ENCODE measurements around the gene KCNC2.

KCNC2 gene

GRCh38 chr12:75062691-75063090 is 146.9 kb downstream of the KCNC2 start:
- no peak overlapping the region for H3K27ac ChIP-seq (ENCODE audit: low read depth, low read length)
- H3K9ac ChIP-seq (ENCODE audit: low read depth, low read length) = no peak overlapping the region
- no peaks in the 10 kb centered on the region for H3K27me3 ChIP-seq (ENCODE audit: control insufficient read depth, insufficient read depth, low read length)
- no peaks in the 10 kb centered on the region for H3K4me1 ChIP-seq (ENCODE audit: control insufficient read depth, insufficient read depth, low read length)
- H3K9me3 ChIP-seq (ENCODE audit: control insufficient read depth, insufficient read depth, low read length) = no peaks in the 10 kb centered on the region
- H3K4me3 ChIP-seq (ENCODE audit: low read depth, low read length) = no peak overlapping the region
- H3K36me3 ChIP-seq (ENCODE audit: control insufficient read depth, insufficient read depth, low read length) = no peaks in the 10 kb centered on the region

- H3K36me3 ChIP-seq (ENCODE audit: control insufficient read depth, insufficient read depth, low read length) = no peaks in the 10 kb centered on the region
- H3K9me3 ChIP-seq (ENCODE audit: control insufficient read depth, insufficient read depth, low read length) = no peaks in the 10 kb centered on the region
Observed at GRCh38 chr12:75058228-75058627, 151.4 kb downstream of the KCNC2 start.

GRCh38 chr12:75048767-75049166 is 160.9 kb downstream of the KCNC2 start:
- H3K27me3 ChIP-seq (ENCODE audit: control insufficient read depth, insufficient read depth, low read length) = no peaks in the 10 kb centered on the region
- no peak overlapping the region for H3K4me3 ChIP-seq (ENCODE audit: low read depth, low read length)
- H3K9me3 ChIP-seq (ENCODE audit: control insufficient read depth, insufficient read depth, low read length) = no peaks in the 10 kb centered on the region
- no peak overlapping the region for H3K27ac ChIP-seq (ENCODE audit: low read depth, low read length)
- H3K36me3 ChIP-seq (ENCODE audit: control insufficient read depth, insufficient read depth, low read length) = no peaks in the 10 kb centered on the region
- no peak overlapping the region for H3K9ac ChIP-seq (ENCODE audit: low read depth, low read length)
- H3K4me1 ChIP-seq (ENCODE audit: control insufficient read depth, insufficient read depth, low read length) = no peaks in the 10 kb centered on the region

More at GRCh38 chr12:75058228-75058627, 151.4 kb downstream of the KCNC2 start:
- H3K27ac ChIP-seq (ENCODE audit: low read depth, low read length) = no peak overlapping the region
- no peaks in the 10 kb centered on the region for H3K27me3 ChIP-seq (ENCODE audit: control insufficient read depth, insufficient read depth, low read length)
- no peaks in the 10 kb centered on the region for H3K4me1 ChIP-seq (ENCODE audit: control insufficient read depth, insufficient read depth, low read length)
- no peak overlapping the region for H3K4me3 ChIP-seq (ENCODE audit: low read depth, low read length)
- H3K9ac ChIP-seq (ENCODE audit: low read depth, low read length) = no peak overlapping the region

- Histone ChIP-seq H3K27ac (ENCODE audit: low read depth, low read length) (no peak overlapping the region), H3K4me3 (ENCODE audit: low read depth, low read length) (no peak overlapping the region), H3K9ac (ENCODE audit: low read depth, low read length) (no peak overlapping the region), H3K4me1 (ENCODE audit: control insufficient read depth, insufficient read depth, low read length) (no peaks in the 10 kb centered on the region), H3K36me3 (ENCODE audit: control insufficient read depth, insufficient read depth, low read length) (no peaks in the 10 kb centered on the region), H3K9me3 (ENCODE audit: control insufficient read depth, insufficient read depth, low read length) (no peaks in the 10 kb centered on the region), H3K27me3 (ENCODE audit: control insufficient read depth, insufficient read depth, low read length) (no peaks in the 10 kb centered on the region)
Observed at GRCh38 chr12:75047885-75048525, 161.6 kb downstream of the KCNC2 start.

GRCh38 chr12:75042125-75042524 is 167.5 kb downstream of the KCNC2 start:
- Histone ChIP-seq H3K27ac (ENCODE audit: low read depth, low read length) (no peak overlapping the region), H3K27me3 (ENCODE audit: control insufficient read depth, insufficient read depth, low read length) (no peaks in the 10 kb centered on the region), H3K9ac (ENCODE audit: low read depth, low read length) (no peak overlapping the region), H3K4me3 (ENCODE audit: low read depth, low read length) (no peak overlapping the region), H3K9me3 (ENCODE audit: control insufficient read depth, insufficient read depth, low read length) (no peaks in the 10 kb centered on the region), H3K4me1 (ENCODE audit: control insufficient read depth, insufficient read depth, low read length) (no peaks in the 10 kb centered on the region), H3K36me3 (ENCODE audit: control insufficient read depth, insufficient read depth, low read length) (no peaks in the 10 kb centered on the region)

- Histone ChIP-seq H3K9ac (ENCODE audit: low read depth, low read length) (no peak overlapping the region), H3K27me3 (ENCODE audit: control insufficient read depth, insufficient read depth, low read length) (no peaks in the 10 kb centered on the region), H3K36me3 (ENCODE audit: control insufficient read depth, insufficient read depth, low read length) (no peaks in the 10 kb centered on the region), H3K4me3 (ENCODE audit: low read depth, low read length) (no peak overlapping the region), H3K4me1 (ENCODE audit: control insufficient read depth, insufficient read depth, low read length) (no peaks in the 10 kb centered on the region), H3K27ac (ENCODE audit: low read depth, low read length) (no peak overlapping the region), H3K9me3 (ENCODE audit: control insufficient read depth, insufficient read depth, low read length) (no peaks in the 10 kb centered on the region)
Observed at GRCh38 chr12:75041472-75041871, 168.2 kb downstream of the KCNC2 start.

GRCh38 chr12:75020068-75020557 is 189.5 kb downstream of the KCNC2 start:
- H3K27ac ChIP-seq (ENCODE audit: low read depth, low read length) = no peak overlapping the region
- no peaks in the 10 kb centered on the region for H3K27me3 ChIP-seq (ENCODE audit: control insufficient read depth, insufficient read depth, low read length)
- no peaks in the 10 kb centered on the region for H3K4me1 ChIP-seq (ENCODE audit: control insufficient read depth, insufficient read depth, low read length)
- no peaks in the 10 kb centered on the region for H3K36me3 ChIP-seq (ENCODE audit: control insufficient read depth, insufficient read depth, low read length)
- H3K9ac ChIP-seq (ENCODE audit: low read depth, low read length) = no peak overlapping the region
- no peak overlapping the region for H3K4me3 ChIP-seq (ENCODE audit: low read depth, low read length)
- peaks cover 43% of the 10 kb centered on the region for H3K9me3 ChIP-seq (ENCODE audit: control insufficient read depth, insufficient read depth, low read length)

- Histone ChIP-seq H3K27me3 (ENCODE audit: control insufficient read depth, insufficient read depth, low read length) (no peaks in the 10 kb centered on the region), H3K36me3 (ENCODE audit: control insufficient read depth, insufficient read depth, low read length) (no peaks in the 10 kb centered on the region), H3K4me1 (ENCODE audit: control insufficient read depth, insufficient read depth, low read length) (no peaks in the 10 kb centered on the region), H3K27ac (ENCODE audit: low read depth, low read length) (no peak overlapping the region), H3K9ac (ENCODE audit: low read depth, low read length) (no peak overlapping the region), H3K4me3 (ENCODE audit: low read depth, low read length) (no peak overlapping the region), H3K9me3 (ENCODE audit: control insufficient read depth, insufficient read depth, low read length) (no peaks in the 10 kb centered on the region)
Observed at GRCh38 chr12:75011120-75011519, 198.5 kb downstream of the KCNC2 start.

- H3K4me1 ChIP-seq (ENCODE audit: control insufficient read depth, insufficient read depth, low read length) = no peaks in the 10 kb centered on the region
Observed at GRCh38 chr12:75007133-75007532, 202.5 kb downstream of the KCNC2 start.

GRCh38 chr12:75000120-75000519 is 209.5 kb downstream of the KCNC2 start:
- H3K9me3 ChIP-seq (ENCODE audit: control insufficient read depth, insufficient read depth, low read length) = no peaks in the 10 kb centered on the region
- no peaks in the 10 kb centered on the region for H3K4me1 ChIP-seq (ENCODE audit: control insufficient read depth, insufficient read depth, low read length)
- H3K27me3 ChIP-seq (ENCODE audit: control insufficient read depth, insufficient read depth, low read length) = no peaks in the 10 kb centered on the region
- H3K27ac ChIP-seq (ENCODE audit: low read depth, low read length) = no peak overlapping the region
- no peak overlapping the region for H3K4me3 ChIP-seq (ENCODE audit: low read depth, low read length)
- H3K36me3 ChIP-seq (ENCODE audit: control insufficient read depth, insufficient read depth, low read length) = no peaks in the 10 kb centered on the region
- no peak overlapping the region for H3K9ac ChIP-seq (ENCODE audit: low read depth, low read length)

More at GRCh38 chr12:75007133-75007532, 202.5 kb downstream of the KCNC2 start:
- Histone ChIP-seq H3K4me3 (ENCODE audit: low read depth, low read length) (no peak overlapping the region), H3K27ac (ENCODE audit: low read depth, low read length) (no peak overlapping the region), H3K9ac (ENCODE audit: low read depth, low read length) (no peak overlapping the region), H3K9me3 (ENCODE audit: control insufficient read depth, insufficient read depth, low read length) (no peaks in the 10 kb centered on the region), H3K36me3 (ENCODE audit: control insufficient read depth, insufficient read depth, low read length) (no peaks in the 10 kb centered on the region), H3K27me3 (ENCODE audit: control insufficient read depth, insufficient read depth, low read length) (no peaks in the 10 kb centered on the region)

GRCh38 chr12:74999474-74999873 is 210.2 kb downstream of the KCNC2 start:
- Histone ChIP-seq H3K36me3 (ENCODE audit: control insufficient read depth, insufficient read depth, low read length) (no peaks in the 10 kb centered on the region), H3K27me3 (ENCODE audit: control insufficient read depth, insufficient read depth, low read length) (no peaks in the 10 kb centered on the region), H3K27ac (ENCODE audit: low read depth, low read length) (no peak overlapping the region), H3K4me1 (ENCODE audit: control insufficient read depth, insufficient read depth, low read length) (no peaks in the 10 kb centered on the region), H3K9ac (ENCODE audit: low read depth, low read length) (no peak overlapping the region), H3K9me3 (ENCODE audit: control insufficient read depth, insufficient read depth, low read length) (no peaks in the 10 kb centered on the region; the same call in 1 of the 2 replicates), H3K4me3 (ENCODE audit: low read depth, low read length) (no peak overlapping the region)
